GM21423 (cell line): Measurements from ENCODE around the gene FAM217B.

Experiments
- ATAC-seq: cut with Tn5 transposase; IDR thresholded peaks from one replicate; pipeline ENCODE4 v1.9.1; 2021; ENCODE audit warnings: mild to moderate bottlenecking, moderate library complexity; ENCODE audit not compliant: unreplicated experiment

FAM217B gene, protein sequence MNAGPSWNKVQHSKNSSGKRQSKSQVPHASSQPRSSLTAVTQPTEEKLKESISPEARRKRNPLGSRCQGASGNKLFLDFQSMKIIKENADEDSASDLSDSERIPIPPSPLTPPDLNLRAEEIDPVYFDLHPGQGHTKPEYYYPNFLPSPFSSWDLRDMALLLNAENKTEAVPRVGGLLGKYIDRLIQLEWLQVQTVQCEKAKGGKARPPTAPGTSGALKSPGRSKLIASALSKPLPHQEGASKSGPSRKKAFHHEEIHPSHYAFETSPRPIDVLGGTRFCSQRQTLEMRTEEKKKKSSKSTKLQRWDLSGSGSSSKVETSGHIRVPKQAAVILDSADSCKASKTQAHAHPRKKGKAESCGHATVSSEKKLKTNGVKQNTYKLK

DNA sequence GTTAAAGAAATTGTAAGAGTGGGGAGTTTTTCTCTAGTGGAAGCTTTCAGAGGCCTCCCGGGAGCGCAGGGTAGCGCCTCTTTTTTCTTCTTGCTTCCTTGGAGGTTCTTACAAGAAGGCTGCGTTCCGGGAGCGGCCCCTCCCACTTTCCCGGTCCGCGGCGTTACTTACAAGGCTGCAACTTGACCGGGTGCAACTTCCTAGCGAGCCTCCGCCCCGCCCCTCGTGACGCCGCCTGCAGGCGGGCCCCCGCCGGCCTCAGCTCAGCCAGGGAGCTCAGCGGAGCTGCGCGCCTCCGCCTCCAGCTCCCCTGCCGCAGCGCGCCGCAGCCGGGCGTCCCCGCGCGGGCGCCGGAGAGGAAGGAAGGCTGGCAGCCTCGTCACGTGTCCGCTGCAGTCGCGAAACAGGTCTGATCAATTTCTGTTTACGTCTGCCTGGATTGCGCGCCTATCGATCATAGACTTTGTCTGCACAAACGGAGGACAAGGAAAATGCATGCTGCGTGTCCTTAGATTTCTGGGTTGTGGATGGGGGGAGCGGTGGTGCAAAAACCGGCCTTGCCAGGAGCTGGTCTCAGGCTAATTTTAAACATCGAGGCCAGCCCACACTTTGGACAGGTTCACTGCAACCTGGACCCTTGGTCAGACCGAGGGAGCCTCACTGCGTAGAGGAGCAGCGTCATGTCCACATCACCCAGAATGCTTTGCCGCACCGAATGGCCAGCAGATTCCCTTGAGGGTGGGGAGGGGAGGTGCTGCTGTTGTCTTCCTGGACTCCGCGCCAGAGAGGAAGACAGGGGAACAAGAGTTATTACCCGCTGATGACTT lies at the start of gene FAM217B, which contains the start of gene PPP1R3D:
FAM217B (plus strand) TSS at position 261 of the 827 bp plus-strand sequence. CDS start 3,555 bp downstream, outside the sequence.
PPP1R3D (minus strand) TSS at position 177 of the 827 bp plus-strand sequence. CDS start 374 bp downstream, outside the sequence.
- peak; percentile 92 for ATAC-seq

DNA sequence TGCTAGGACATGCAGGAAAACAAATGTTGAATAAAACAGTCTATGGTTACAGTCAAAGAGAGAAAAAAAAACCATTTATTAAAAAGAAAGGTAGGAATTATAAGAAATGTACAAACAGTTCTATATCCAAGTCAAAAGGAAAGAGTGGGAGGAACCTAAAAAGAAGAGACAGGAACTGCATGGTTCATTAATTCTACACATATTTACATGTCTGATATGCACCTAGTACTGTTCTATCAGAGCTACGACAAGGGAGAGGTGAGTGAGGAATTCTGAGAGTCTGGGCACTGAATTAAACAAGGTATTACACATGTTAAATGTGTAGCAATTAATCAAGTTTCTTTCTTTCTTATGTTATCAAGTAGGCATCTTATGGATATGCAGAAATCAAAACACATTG lies 48.6 kb upstream of the FAM217B start:
- no peak for ATAC-seq

DNA sequence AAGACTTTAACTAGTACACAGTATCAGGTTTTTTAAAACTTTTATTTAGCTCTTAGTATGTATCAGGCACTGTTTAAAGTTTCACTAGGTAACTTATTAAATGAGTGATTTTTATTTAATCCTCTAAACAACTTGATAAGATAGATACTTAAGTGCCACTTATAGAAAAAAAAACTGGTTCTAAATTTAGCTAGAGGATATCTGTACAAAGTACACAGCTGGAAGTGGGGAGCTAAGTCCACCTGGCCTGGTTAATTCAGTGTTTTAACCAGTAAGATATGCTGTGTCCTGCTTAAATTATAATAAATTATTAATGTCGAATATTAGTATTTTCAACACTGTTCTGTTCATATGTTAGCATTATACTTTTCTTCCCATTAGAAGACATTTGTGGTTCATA lies 44.3 kb upstream of the FAM217B start:
- no peak for ATAC-seq

DNA sequence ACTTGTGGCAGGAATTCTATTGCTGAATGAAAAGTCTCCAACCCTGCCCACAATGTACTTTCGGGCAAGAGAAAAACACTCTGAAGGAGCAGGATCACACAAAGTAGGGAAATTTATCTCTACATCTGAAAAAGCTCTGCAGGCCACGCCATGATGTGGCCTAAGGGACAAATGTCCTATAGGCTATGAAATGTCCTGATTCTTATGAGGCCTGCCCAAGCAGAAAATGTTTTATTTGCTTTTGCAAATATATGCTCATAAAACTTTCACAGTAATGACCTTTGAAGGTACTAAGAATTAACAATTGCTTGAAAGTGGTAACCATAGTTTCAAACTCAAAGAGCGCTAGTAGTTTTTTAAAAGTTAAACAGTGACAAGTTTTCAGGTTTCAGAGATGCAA lies 37.7 kb upstream of the FAM217B start:
- no peak for ATAC-seq

DNA sequence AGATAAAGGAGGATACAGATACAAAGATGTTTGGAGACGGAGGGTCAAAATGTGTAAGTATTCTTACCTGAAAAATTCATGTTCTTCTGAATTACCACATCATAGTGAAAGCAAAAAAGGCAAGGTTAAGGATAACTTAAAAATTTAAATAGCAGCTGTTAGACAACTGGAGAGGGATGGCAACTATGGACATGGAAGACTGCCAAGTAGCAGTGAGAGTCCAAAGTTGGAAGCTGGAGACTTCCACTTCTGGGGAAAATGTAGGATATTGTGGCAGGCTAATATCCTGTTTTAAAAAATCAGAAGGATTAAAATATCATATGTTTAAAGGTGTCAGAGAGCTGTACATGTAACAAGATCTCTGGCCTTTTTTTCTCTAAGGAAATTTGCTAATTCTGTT lies 36.6 kb upstream of the FAM217B start:
- no peak for ATAC-seq

DNA sequence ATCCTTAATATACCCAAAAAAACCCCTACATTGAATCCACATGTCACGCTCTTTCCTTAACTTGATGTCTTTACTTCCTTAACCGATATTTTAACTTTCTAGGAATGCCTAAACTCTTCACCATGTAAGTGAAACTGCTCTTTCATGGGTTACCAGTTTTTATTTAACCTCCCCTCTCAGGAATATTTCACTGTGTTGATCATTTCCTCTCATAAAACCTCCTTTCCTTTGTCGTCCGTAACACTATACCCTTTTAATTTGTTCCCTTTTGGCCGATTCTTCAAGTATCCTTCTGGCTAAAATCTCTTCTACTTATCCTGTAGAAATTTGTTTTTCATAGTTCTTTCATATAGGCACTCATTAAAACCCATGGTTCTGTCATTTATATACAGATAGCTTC lies 31.3 kb upstream of the FAM217B start:
- no peak for ATAC-seq

DNA sequence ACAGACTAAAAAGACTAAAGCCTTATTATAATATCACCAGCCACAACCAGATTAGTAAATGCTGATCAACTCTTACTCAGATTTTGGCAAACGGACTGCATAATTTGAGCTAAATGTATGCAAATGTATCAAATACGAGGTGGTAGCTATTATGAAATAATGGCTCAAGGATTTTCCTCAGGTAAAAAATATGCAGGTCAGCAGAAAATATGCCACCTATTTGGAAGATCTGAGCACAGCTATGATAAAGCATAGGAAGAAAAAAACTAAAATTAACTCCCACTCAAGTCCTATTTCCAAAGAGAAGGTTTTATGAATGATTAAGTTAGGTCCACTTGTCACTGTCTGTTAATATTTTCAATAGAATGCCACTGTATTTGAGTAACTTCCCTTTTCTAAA lies 29.1 kb upstream of the FAM217B start:
- no peak for ATAC-seq

DNA sequence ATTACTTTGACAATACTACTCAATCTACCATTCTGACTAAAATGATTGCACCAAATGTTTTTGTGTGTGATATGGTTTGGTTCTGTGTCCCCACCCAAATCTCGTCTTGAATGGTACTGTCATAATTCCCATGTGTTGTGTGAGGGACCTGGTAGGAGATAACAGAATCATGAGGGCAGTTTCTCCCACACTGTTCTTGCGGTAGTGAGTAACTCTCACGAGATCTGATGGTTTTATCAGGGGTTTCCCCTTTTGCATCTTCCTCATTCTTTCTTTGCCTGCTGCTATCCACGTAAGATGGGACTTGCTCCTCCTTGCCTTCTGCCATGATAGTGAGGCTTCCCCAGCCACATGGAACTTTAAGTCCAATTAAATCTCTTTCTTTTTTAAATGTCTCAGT lies 27.6 kb upstream of the FAM217B start:
- ATAC-seq, result no peak

DNA sequence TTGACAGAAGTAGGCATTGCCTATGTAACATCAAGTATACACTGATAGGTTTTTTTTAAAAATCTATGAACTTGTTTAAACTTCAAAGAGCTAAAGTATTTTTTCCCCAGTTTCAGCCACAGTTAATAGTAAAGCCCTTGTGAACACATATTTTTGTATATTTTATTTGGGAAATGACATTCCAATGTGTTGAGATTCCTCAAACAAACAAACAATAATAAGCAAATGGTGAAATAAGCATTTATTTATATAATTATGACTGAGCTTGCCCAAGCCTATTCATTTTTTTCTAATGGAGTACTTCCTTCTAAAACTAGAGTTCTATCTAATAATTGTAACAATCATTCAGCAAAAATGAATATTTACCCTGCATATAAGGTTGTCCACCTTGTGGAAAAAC lies 19.2 kb upstream of the FAM217B start:
- ATAC-seq, result no peak

DNA sequence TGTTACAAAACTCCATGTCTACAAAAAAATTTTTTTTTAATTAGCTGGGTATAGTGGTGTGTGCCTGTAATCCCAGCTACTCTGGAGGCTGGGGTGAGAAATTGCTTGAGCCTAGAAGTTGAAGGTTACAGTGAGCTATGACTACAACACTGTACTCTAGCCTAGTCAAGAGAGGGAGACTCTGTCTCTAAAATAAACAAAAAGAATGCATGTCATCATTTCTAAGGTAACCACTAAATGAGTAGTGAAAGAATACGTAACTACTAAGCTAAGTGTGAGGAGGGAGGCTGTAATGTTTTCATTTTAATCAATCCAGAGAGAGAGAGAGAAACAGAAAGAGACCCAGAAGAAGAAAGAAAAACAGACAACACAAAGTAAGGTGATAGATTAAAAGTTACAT lies 16.7 kb upstream of the FAM217B start:
- ATAC-seq, result no peak

DNA sequence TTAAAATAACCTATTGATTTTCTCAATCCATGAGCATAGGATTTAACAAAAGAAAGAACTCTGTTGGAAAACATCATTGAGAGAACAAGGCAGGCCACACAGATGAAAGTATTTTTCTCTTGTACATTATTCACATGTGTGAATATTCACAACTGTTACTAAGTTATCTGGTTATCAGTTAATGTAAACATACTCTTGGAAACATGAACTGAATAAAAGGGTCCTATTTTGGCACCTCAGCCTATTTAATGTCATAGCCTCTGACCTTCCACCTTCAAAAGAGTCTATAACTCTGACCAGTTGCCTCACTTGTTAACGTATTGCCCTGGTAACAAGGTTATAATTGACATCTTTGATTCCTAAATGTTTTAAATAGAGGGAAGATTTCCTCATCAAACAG lies 14.8 kb upstream of the FAM217B start:
- ATAC-seq, result no peak

DNA sequence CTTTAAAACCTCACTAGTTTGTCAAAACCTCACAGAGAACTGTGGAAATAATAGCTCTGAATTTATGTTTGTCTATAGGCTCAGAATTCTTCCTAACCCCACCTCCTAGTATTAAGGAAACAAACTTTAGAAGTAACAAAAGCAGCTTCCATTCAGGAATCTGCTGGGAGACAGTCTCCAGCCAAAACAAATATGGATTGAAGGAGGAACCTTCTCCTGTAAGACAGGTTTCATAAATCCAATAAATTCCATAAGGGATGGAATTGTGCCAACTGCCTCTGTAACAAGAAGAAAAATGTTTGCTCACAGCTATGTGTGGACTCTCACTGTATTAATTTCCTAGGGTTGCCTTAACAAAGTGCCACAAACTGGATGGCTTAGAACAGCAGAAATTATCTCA lies 14.3 kb upstream of the FAM217B start:
- ATAC-seq, result no peak

DNA sequence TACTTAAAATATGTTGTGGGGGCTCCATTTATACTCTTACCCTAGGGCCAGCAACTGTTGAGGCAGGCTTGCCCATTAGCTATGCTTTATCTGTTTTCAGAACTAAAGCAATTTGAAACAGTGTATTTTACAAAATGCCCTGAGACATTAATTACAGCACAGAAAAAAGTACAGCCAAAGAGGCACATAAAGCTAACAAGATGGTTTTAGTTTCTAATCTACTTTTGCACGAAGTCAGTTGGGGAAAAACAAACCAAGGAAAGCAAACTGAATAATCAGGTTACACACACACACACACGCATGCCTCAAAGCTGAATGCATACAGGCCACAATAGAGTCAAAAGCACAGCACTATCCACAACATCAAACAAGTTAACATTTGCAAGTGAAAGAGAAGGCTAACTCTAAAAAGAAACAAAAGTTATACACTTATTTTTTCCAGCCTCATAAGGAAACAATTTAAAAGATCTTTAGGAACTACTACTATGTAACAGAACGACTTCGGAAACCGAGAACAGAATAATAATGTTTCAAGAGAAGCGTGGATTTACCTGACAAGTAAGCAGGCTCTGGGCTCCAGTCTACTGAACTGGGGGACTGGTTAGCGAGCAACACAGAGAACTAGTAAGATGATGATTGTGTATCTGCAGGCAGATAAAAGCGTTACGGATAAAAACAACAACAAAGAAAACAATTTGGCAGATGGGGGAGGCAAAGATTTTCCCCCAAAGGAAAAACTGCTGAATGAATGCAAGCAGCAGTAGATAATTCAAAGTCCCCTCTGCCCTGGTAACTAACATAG lies 8.5 kb upstream of the FAM217B start:
- no peak for ATAC-seq

DNA sequence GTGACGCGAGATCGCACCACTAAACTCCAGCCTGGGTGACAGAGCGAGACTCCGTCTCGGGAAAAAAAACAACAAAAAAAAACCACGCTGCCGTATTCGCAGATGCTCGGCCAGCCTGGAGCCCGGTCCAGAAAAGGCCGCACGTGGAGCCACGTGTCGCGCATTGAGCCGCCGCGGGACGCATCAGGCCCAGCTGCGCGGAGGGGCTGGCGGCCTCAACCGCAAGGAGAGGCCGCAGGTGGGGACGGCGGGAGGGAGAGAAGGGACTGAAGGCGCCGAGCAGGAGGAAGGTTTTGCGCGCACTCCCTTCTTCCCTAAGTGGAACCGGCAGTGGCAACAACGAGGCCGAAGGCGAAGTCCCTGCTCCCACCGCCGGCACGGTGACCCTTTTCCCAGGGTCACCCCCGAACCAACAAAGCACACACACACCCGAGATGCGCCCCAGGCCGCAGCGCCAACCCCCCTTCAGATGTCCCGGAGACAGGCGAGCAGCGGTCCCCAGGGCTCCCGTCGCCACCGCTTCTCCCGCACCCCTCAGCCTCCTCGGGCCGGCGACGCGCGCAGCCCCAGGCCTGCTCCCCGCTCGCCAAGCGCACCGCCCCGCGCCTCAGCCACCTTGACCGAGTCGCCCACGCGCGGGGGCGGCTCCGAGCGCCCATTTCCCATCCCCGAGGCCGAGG lies 7.4 kb upstream of the FAM217B start:
- ATAC-seq, result no peak

DNA sequence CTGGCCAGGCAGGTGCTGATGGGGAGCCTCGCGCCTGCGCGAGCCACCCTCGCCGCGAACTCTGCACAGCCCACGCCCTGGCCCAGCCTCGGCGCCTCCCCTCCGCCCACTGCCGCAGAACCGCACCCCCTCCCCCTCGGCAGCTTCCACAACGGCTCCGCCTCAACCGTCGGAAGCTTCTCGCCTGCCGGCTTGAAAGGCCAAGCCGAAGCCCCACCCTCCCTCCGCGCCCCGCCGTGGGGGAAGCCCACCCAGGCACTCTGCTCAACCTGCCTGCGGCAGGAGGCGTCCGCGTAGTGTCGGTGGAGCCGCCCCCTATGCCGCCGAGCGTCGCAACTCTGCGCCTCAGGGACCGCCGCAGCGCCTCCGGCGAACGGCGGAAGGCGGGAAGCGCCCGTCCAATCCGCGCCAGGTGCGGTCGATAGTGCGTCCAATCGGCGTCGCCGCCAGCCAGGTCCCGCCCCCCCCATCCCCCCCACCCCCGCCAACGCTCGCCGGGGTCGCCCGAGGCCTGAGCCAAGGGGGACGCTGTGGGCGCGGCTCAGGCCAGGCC lies 6.8 kb upstream of the FAM217B start, which contains the start of gene SYCP2:
SYCP2 (minus strand) TSS at position 342 of the 553 bp plus-strand sequence. CDS start 11,224 bp downstream, outside the sequence.
- ATAC-seq, result peak; percentile 29

DNA sequence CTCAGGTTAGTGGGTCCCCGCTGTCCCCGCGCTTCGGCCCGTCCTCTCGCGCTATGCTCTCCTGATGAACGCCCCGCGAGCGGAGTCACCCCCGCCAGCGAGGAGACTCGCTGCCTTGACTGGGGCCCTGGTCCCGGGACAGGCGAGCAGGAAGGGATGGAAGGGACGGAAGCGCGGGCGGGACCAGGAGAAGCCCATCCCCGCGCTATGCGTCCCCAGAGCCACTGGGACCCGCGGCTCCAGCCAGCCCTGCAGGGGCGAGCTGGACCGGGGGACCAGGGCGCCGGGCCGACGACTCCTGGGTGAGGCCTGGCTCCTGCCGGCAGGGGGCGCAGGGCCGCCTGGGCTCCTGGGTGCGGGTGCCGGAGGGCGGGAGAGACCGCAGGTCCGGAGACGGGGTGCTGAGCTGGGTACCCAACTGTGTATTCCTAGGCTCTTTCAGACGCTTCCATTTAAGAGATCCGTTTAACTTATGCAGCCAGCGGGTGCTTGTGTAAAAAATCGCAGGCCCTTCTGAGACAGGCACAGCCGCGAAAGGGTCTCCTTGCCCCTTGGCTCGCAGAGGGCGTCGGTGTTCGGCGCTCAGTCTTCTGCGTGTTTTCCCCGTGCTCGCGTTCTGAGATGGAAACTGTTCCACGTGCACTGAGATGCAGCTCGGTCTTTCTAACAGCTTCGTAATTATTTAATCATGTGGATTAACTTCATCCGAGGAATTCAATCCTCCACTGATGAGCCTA lies 6.2 kb upstream of the FAM217B start:
- peak; percentile 87 for ATAC-seq

DNA sequence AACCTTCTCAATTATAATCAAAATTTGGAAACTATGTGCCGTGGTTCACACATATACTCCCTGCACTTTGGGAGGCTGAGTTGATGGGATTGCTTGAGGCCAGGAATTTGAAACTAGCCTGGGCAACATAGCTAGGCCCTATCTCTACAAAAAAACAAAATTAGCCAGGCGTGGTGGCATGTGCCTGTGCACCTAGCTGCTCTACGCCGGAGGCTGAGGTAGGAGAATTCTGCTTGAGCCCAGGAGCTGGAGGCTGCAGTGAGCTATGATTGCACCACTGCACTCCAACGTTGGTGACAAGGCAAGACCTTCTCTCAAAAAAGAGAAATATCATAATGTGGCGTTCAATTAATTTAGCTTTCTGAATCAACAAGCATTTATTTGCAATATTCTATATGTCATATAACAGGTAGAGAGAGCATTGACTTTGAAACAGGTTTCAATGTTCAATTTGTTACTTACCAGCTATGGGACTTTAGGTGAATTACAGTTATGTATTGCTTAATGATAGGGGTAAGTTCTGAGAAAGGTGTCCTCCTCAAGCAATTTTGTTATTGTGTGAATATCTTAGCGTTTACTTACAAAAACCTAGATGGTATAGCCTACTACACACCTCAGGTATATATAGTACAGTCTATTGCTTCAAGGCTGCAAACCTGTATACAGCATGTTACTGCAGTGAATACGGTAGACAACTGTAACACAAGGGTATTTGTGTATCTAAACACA lies 4.6 kb upstream of the FAM217B start:
- ATAC-seq, result no peak

DNA sequence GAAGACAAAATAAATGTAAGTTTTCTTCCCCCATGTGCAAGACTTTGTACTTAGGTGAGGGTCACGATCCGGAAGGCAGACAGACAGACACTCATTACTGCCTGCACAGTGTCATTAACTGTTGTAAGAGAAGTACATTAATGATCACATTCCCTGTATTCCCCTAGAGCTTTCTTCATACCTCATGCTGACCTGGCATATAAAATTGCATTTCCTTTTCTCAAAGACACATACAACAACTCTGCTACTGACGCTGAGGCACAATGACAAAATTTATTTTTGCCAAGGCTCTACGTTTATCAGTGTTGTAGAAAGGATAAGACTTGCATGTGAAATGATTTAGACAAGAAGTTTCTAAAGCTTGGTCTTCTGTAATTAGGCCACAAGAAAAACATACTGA lies 3.8 kb upstream of the FAM217B start:
- ATAC-seq, result no peak

DNA sequence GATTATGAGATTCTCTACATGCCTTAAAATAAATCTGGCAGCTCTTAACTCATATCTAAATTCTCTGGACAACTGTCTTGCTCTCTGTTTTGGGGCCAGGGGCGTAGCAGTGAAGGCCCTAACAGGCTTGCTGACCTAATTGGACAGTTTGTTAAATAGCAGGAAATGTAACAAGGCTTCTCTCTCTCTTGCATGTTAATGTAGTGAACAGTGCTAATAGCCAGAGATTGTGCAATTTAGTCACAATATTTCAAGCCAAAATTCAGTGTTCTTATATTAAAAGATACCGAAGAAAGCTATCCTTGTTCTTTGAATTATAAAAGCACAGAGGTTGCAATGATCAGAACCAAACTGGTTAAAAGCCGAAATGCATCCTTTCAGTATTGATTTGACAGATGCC lies 3.0 kb upstream of the FAM217B start:
- ATAC-seq, result no peak
